K562 (cell line): ENCODE results near the gene GRIK5. TPM values are rescaled to one million over a fixed set of nuclear protein-coding genes. Genes with fewer than 3 reads are reported as not detected.

ENCODE experiments used
- ATAC-seq: fragments of 200-7000 bp; cut with Tn5 transposase; 3 replicates; pipeline ENCODE4 v1.9.1; 2020; ENCODE audit warnings: moderate library complexity
- BruUV-seq: library from RNA; stranded (reverse); fragments of 400-500 nt; replicated peaks from 2 replicates; lab custom pipeline; 2021; lab: Mats Ljungman, UMichigan
- CTCF ChIA-PET: fragments of 300-600 bp; formaldehyde crosslinking; extraction: SDS; loops from one replicate; lab custom pipeline; 2021; ENCODE audit warnings: low intra/inter-chr PET ratio; lab: Yijun Ruan, JAX
- POLR2A ChIA-PET: fragments of 300-600, 350-650 bp; sonication (Branson Sonifier 250); formaldehyde crosslinking; extraction: SDS; loops from one replicate; lab custom pipeline; 2021; ENCODE audit warnings: antibody characterized with exemption, inconsistent platforms; lab: Yijun Ruan, JAX
- DNase-seq, 4 experiments: peaks; one replicate each; pipeline versions ENCODE4 v3.0.0 to v3.0.0-alpha.2; 2011 to 2018; ENCODE audit warnings: low spot score in 3 of 4, mixed read lengths in 3 of 4; ENCODE audit errors: extremely low read depth in 1 of 4
- FAIRE-seq: peaks from 2 replicates; lab custom pipeline; 2011; peaks lifted over from hg19 to GRCh38; lab: Jason Lieb, UNC
- H2AFZ ChIP-seq: 2 replicates; pipeline ENCODE4 v1.6.0; 2011; ENCODE audit warnings: low read depth, low read length, control low read depth, inconsistent platforms
- H3K27ac ChIP-seq: fragments of 200-600 bp; 3 replicates; pipeline ENCODE4 v1.8.0; 2011; ENCODE audit warnings: low read depth, mild to moderate bottlenecking, control low read depth, inconsistent platforms, low read length, moderate library complexity, mixed read lengths; ENCODE audit errors: extremely low read depth
- H3K27me3 ChIP-seq, 2 experiments: fragments of 300-600 bp in 1 of 2; 2 replicates in 1 of 2; 3 replicates in 1 of 2; pipeline versions ENCODE4 v1.6.0 to v1.8.0; 2011; ENCODE audit warnings: inconsistent platforms in 2 of 2, low read length in 2 of 2, mild to moderate bottlenecking in 1 of 2, mixed read lengths in 1 of 2, moderate library complexity in 1 of 2; ENCODE audit not compliant: control insufficient read depth in 2 of 2, insufficient read depth in 2 of 2
- H3K36me3 ChIP-seq: fragments of 300-600 bp; 3 replicates; pipeline ENCODE4 v1.8.0; 2011; ENCODE audit warnings: mild to moderate bottlenecking, low read length, inconsistent platforms; ENCODE audit not compliant: control insufficient read depth, insufficient read depth
- H3K4me1 ChIP-seq, 2 experiments: fragments of 200-600 bp in 1 of 2; replicated peaks in 1 of 2; 2 replicates in 1 of 2; 3 replicates in 1 of 2; pipeline versions ENCODE4 v1.5.1 to v1.8.0; 2011; ENCODE audit warnings: inconsistent platforms in 2 of 2, low read length in 2 of 2, mild to moderate bottlenecking in 1 of 2, mixed read lengths in 1 of 2, moderate library complexity in 1 of 2; ENCODE audit not compliant: control insufficient read depth in 2 of 2, insufficient read depth in 2 of 2
- H3K4me2 ChIP-seq: 2 replicates; pipeline ENCODE4 v1.6.1; 2011; ENCODE audit warnings: low read length, control low read depth, inconsistent platforms, mixed read lengths; ENCODE audit not compliant: insufficient read depth
- H3K4me3 ChIP-seq: fragments of 200-600 bp; sonication (generic), shearing (Covaris generic); 2 replicates; pipeline ENCODE4 v1.5.1; 2016; ENCODE audit warnings: control low read depth, inconsistent platforms
- H3K79me2 ChIP-seq: fragments of 200-600 bp; 3 replicates; pipeline ENCODE4 v1.8.0; 2011; ENCODE audit warnings: low read length, inconsistent platforms; ENCODE audit not compliant: control insufficient read depth, insufficient read depth
- H3K9ac ChIP-seq, 2 experiments: 2 replicates each; pipeline versions ENCODE4 v1.6.0 to v1.6.1; 2011; ENCODE audit warnings: low read depth in 2 of 2, low read length in 2 of 2, control low read depth in 1 of 2, inconsistent platforms in 1 of 2, mild to moderate bottlenecking in 1 of 2, mixed read lengths in 1 of 2; ENCODE audit not compliant: insufficient read depth in 1 of 2
- H3K9me1 ChIP-seq: one replicate; pipeline ENCODE4 v1.6.0; 2011; ENCODE audit warnings: inconsistent platforms, mild to moderate bottlenecking, low read length, moderate library complexity; ENCODE audit not compliant: control insufficient read depth, insufficient read depth
- H3K9me3 ChIP-seq: replicated peaks from 2 replicates; pipeline ENCODE4 v1.5.1; 2011; ENCODE audit warnings: low read depth, low read length, inconsistent platforms; ENCODE audit not compliant: control insufficient read depth, insufficient read depth
- H4K20me1 ChIP-seq: replicated peaks from 2 replicates; pipeline ENCODE4 v1.6.1; 2011; ENCODE audit warnings: low read length, inconsistent platforms, mixed read lengths; ENCODE audit not compliant: control insufficient read depth, insufficient read depth
- CREB5 ChIP-seq: fragments of 250-450 bp; sonication (Bioruptor Pico); IDR thresholded peaks from 2 replicates; pipeline ENCODE4 v1.5.0; 2020; ENCODE audit warnings: mild to moderate bottlenecking
- HBP1 ChIP-seq: fragments of 450-650 bp; formaldehyde crosslinking; IDR thresholded peaks from 2 replicates; pipeline ENCODE4 v1.4.0; 2022; ENCODE audit warnings: missing genetic modification characterization
- HNRNPK ChIP-seq: fragments of 200-400 bp; formaldehyde crosslinking; IDR thresholded peaks from one replicate; pipeline ENCODE4 v1.6.1; 2018; ENCODE audit warnings: mild to moderate bottlenecking, low read depth, low read length; ENCODE audit not compliant: poor library complexity, severe bottlenecking
- IFI16 ChIP-seq: fragments of 250-450 bp; sonication (Bioruptor Pico); IDR thresholded peaks from 2 replicates; pipeline ENCODE4 v2.1.2; 2022; ENCODE audit warnings: mild to moderate bottlenecking, inconsistent platforms
- ILK ChIP-seq: fragments of 450-650 bp; IDR thresholded peaks from 2 replicates; pipeline ENCODE4 v1.6.1; 2016; ENCODE audit warnings: missing genetic modification characterization, low read depth, mild to moderate bottlenecking, missing compliant biosample characterization, moderate library complexity, borderline replicate concordance
- MEF2A ChIP-seq: IDR thresholded peaks from 2 replicates; pipeline ENCODE4 v1.6.1; 2011; ENCODE audit warnings: low read depth, mild to moderate bottlenecking, low read length, moderate library complexity; ENCODE audit not compliant: control insufficient read depth
- MXD1 ChIP-seq: fragments of 250-450 bp; sonication (Bioruptor Pico); IDR thresholded peaks from 2 replicates; pipeline ENCODE4 v1.8.0; 2021; ENCODE audit warnings: borderline replicate concordance, mild to moderate bottlenecking, moderate library complexity; ENCODE audit not compliant: poor library complexity, severe bottlenecking
- PCBP2 ChIP-seq: fragments of 200-400 bp; formaldehyde crosslinking; IDR thresholded peaks from 2 replicates; pipeline ENCODE4 v1.6.1; 2018; ENCODE audit warnings: low read length, low read depth, mild to moderate bottlenecking, moderate library complexity; ENCODE audit not compliant: poor library complexity, severe bottlenecking
- RBM15 ChIP-seq: fragments of 200-400 bp; formaldehyde crosslinking; IDR thresholded peaks from 2 replicates; pipeline ENCODE4 v1.6.1; 2018; ENCODE audit warnings: mild to moderate bottlenecking, low read length, moderate library complexity; ENCODE audit not compliant: insufficient read depth
- SPI1 ChIP-seq: IDR thresholded peaks from 2 replicates; pipeline ENCODE4 v1.6.1; 2011; ENCODE audit warnings: low read depth, low read length, control low read depth, borderline replicate concordance
- TAF9B ChIP-seq: fragments of 450-650 bp; IDR thresholded peaks from 2 replicates; pipeline ENCODE4 v1.6.1; 2018; ENCODE audit warnings: mild to moderate bottlenecking; ENCODE audit not compliant: partially characterized antibody
- UBTF ChIP-seq, 2 experiments: IDR thresholded peaks; 2 replicates each; pipeline ENCODE4 v1.6.1; 2012; ENCODE audit warnings: improper control_type of control experiment in 2 of 2, low read depth in 2 of 2, low read length in 2 of 2, borderline replicate concordance in 1 of 2
- ZNF408 ChIP-seq: fragments of 250-450 bp; sonication (Bioruptor Pico); IDR thresholded peaks from 2 replicates; pipeline ENCODE4 v1.4.0; 2020; ENCODE audit warnings: low read depth, mild to moderate bottlenecking, moderate library complexity
- WGBS: fragments of 100-300 bp; shearing (Covaris generic); methylation state at CpG from one replicate; pipeline ENCODE4 v1.1.6; 2016; ENCODE audit warnings: low coverage, mixed read lengths; ENCODE audit not compliant: insufficient coverage; ENCODE audit errors: missing lambda C conversion rate; 5-methylcytosine and 5-hydroxymethylcytosine counted together
- in situ Hi-C: fragments of 300-500 bp; cut with MboI; formaldehyde crosslinking; loops from 4 replicates; pipeline ENCODE4 v1.15.0; 2018; ENCODE audit warnings: inconsistent platforms, mixed read lengths
- intact Hi-C: fragments of 100-400 bp; cut with micrococcal nuclease; formaldehyde crosslinking; loops from 2 replicates; pipeline ENCODE4 v1.14.2; 2022
- polyA plus RNA-seq, 8 experiments: library from polyadenylated mRNA; depleted of rRNA in 4 of 8; stranded (reverse) in 5 of 8; unstranded in 3 of 8; fragments of >200 nt; fragmentation: Nextera tagmentation in 2 of 8; fragmentation: Illumina TruSeq in 1 of 8; extraction: Ambion mirVana in 2 of 8; extraction: Trizol in 1 of 8; gene quantifications; 2 replicates each; pipeline versions ENCODE4 v1.2.1 to v1.2.3, GENCODE V29; 2011 to 2014; ENCODE audit warnings: inconsistent platforms in 1 of 8, missing spikeins in 1 of 8
- total RNA-seq, 7 experiments: library from RNA; depleted of rRNA in 6 of 7; stranded (reverse); fragments of >200 nt in 6 of 7; fragmentation: Illumina TruSeq in 2 of 7; extraction: Trizol in 2 of 7; gene quantifications; 2 replicates each; pipeline versions ENCODE4 v1.2.1 to v1.2.3, GENCODE V29; 2011 to 2021; ENCODE audit warnings: low replicate concordance in 1 of 7

GRIK5 gene
- total and polyA plus RNA-seq, 9 of the 15 experiments (the other 6 are each of a cell fraction or from before 2014, with no cell fraction given) = 0.04 to 0.55 (median 0.27) TPM; not detected in 2

GRCh38 chr19:42030645-42031440, 39.2 kb downstream of the GRIK5 start:
- H3K4me2 ChIP-seq = no peak overlapping the region
- no peak overlapping the region for H3K9ac ChIP-seq
- H2AFZ ChIP-seq = no peak overlapping the region
- H3K4me1 ChIP-seq = no peaks in the 10 kb centered on the region
- ATAC-seq (no peak), FAIRE-seq (no peak), DNase-seq (no peak)
- CTCF ChIA-PET = no interaction called here
- no peaks in the 10 kb centered on the region for H3K36me3 ChIP-seq
- no peaks in the 10 kb centered on the region for H3K79me2 ChIP-seq
- H3K9me1 ChIP-seq = no peaks in the 10 kb centered on the region
- H3K27me3 ChIP-seq = peaks cover 23 to 42% of the 10 kb centered on the region in 2 experiments
- 0% methylated on average over 7 of the region's 7 CpGs for WGBS
- POLR2A ChIA-PET = interaction anchor here (1.0 kb wide), 1 partner anchor 170 kb away, joined by 3 read pairs; no protein-coding TSS in a partner anchor
- H3K27ac ChIP-seq = no peak overlapping the region
- intact Hi-C loops (no loop called here), in situ Hi-C loops (no loop called here)
- peaks cover 4% of the 10 kb centered on the region; the same call in 1 of the 2 replicates for H4K20me1 ChIP-seq
- H3K4me3 ChIP-seq = no peak overlapping the region
- H3K9me3 ChIP-seq = no peaks in the 10 kb centered on the region
- no TSS peak for BruUV-seq
- no peak for TF ChIP-seq UBTF (IDR thresholded peaks at IDR 0.05; ENCODE audit: borderline replicate concordance in 1 of 2, low read depth in 2 of 2, low read length in 2 of 2)
- TF ChIP-seq HNRNPK = no peak
- TF ChIP-seq IFI16 (CRISPR knock-in tag) = no peak
- TF ChIP-seq PCBP2 = no peak
- no peak for TF ChIP-seq MXD1 (CRISPR knock-in tag)
- no peak for TF ChIP-seq ZNF408 (CRISPR knock-in tag)
- TF ChIP-seq MEF2A = no peak
- no peak for TF ChIP-seq HBP1 (CRISPR knock-in tag)
- TF ChIP-seq RBM15 = no peak
- TF ChIP-seq ILK (tag) = no peak
- no peak for TF ChIP-seq SPI1
- no peak for TF ChIP-seq CREB5
- no peak for TF ChIP-seq TAF9B
